HG03039 (cell line): ENCODE results near the gene HPCAL1.
"Not testable (repeated sequence)": the region's sequence is repeated elsewhere in the genome, so short reads cannot be mapped to it uniquely, and the experiment has no call there.

ENCODE experiments used
- ATAC-seq: cut with Tn5 transposase; IDR thresholded peaks from one replicate; pipeline ENCODE4 v1.9.1; 2021; ENCODE audit warnings: mild to moderate bottlenecking, moderate library complexity; ENCODE audit not compliant: unreplicated experiment

HPCAL1 gene

GRCh38 chr2:10433947-10434885, 131.5 kb downstream of the HPCAL1 start:
- no peak for ATAC-seq

- no peak for ATAC-seq
These were observed 132.4 kb downstream of the HPCAL1 start for GRCh38 chr2:10434886-10435819.

GRCh38 chr2:10435820-10436204, 133.1 kb downstream of the HPCAL1 start:
- ATAC-seq, result no peak

GRCh38 chr2:10436583-10437110, 133.9 kb downstream of the HPCAL1 start:
- no peak for ATAC-seq

- ATAC-seq, result no peak
These were observed 135.1 kb downstream of the HPCAL1 start for GRCh38 chr2:10437806-10438205.

GRCh38 chr2:10438688-10439087, 136.0 kb downstream of the HPCAL1 start:
- ATAC-seq, result no peak

- no peak for ATAC-seq
These were observed 136.6 kb downstream of the HPCAL1 start for GRCh38 chr2:10439185-10439879.

GRCh38 chr2:10439971-10440370, 137.3 kb downstream of the HPCAL1 start:
- no peak for ATAC-seq

- ATAC-seq, result no peak
These were observed 138.0 kb downstream of the HPCAL1 start for GRCh38 chr2:10440736-10441135.

GRCh38 chr2:10441948-10442347, 139.2 kb downstream of the HPCAL1 start:
- ATAC-seq, result no peak

GRCh38 chr2:10442469-10443126, 139.9 kb downstream of the HPCAL1 start:
- not testable (repeated sequence) for ATAC-seq

- ATAC-seq, result no peak
These were observed 141.8 kb downstream of the HPCAL1 start for GRCh38 chr2:10444463-10444862.

GRCh38 chr2:10446631-10447030, 143.9 kb downstream of the HPCAL1 start:
- ATAC-seq, result no peak

- peak; percentile 12 for ATAC-seq
These were observed 144.7 kb downstream of the HPCAL1 start for GRCh38 chr2:10447300-10447894.

- peak; percentile 73 for ATAC-seq
These were observed 145.3 kb downstream of the HPCAL1 start, which contains the start of gene ODC1 for GRCh38 chr2:10447895-10448575. TSS of gene ODC1 (minus strand) at chr2:10448327. CDS start at chr2:10445032, 3,295 bp downstream.

- peak; percentile 60 for ATAC-seq
These were observed 146.1 kb downstream of the HPCAL1 start for GRCh38 chr2:10448576-10449485.

GRCh38 chr2:10449486-10449831, 146.8 kb downstream of the HPCAL1 start:
- ATAC-seq, result no peak
